ENCODE measurements around the gene TRPV5.
A peak's percentile ranks its signal among the peaks of the same experiment; 100 is the strongest.

The TRPV5 gene

DNA sequence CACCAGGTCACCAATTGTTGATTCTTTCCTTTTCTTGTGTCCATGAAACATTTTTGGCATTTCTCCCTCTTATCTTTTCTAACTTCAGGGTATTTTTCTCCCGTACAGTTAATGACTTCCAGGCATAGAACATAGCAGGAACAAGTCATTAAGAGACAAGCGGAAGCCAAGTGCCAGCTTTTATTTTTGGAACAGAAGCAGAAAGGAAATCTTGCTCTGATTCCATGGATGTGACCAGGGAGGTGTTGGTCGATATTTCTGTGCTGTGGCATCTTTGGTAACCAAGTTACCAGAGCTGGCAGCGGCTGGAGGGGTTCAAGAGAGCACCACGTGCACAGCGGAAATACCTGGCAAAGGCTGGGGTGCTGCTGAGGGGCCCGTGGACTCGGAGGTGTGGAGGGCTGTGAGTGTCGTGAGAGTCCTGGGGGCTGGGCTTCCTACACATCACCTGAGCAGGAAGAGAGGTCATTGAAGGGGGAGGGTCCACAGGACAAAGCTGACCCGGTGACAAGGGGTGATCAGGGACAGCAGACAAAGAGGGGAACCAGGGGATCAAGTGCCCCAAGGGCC, 7.5 kb upstream of the TRPV5 start:
- no peak for DNase-seq (ENCODE audit: low spot score)

DNA sequence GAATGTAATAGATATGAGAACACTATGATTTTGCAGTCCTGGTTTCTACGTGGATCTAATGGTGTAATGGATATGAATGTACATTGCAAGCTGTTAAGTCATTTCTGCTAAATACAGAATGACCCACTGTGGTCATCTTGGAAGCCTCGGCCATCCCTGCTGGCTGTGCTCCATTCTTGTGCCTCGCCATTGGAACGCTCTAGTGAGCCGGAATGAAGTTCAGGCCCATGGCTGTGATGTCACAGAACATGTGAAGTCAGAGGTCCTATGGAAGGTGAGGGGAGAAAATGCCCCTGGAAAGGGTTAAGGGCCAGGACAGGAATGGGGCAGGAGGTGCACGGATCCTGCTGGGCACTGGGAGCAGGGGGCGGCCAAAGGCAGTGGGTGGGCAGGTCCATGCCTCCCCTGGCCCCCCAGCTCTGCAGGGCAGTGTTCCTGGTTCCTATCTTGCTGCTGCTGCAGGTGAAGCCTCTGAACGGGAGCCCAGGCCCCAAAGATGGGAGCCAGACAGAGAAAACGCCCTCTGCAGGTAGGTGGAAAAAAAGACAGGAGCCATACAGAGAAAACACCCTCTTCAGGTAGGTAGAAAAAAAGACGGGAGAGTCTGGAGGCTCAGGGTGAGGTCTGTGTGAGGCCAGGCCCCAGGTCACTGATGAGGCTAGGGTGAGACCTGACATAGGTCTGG, 5.8 kb upstream of the TRPV5 start, which contains the start of gene LLCFC1:
Gene LLCFC1 (plus strand): TSS at position 259 of the 685 bp plus-strand sequence. CDS start 138 bp downstream, at position 397.
- no peak for DNase-seq (ENCODE audit: low spot score)

DNA sequence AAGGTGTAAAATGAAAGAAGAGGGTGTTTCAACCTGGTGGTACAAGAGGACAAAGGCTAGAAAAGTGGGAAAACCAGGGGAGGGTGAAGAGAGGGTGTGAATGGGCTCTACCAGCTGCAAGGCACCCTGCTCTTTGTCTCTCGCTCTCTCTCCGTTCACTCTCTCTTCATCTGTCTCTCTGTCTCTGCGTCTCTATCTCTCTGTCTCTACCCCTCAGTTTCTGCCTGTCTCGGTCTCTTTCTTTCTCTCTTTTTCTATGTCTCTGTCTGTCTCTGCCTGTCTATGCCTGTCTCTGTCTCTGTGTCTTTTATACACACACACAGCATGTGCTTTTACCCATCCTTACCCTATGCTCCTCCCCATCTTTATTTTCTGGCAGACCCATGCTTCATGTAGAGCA, 5.1 kb upstream of the TRPV5 start:
- no peak for DNase-seq (ENCODE audit: low spot score)

DNA sequence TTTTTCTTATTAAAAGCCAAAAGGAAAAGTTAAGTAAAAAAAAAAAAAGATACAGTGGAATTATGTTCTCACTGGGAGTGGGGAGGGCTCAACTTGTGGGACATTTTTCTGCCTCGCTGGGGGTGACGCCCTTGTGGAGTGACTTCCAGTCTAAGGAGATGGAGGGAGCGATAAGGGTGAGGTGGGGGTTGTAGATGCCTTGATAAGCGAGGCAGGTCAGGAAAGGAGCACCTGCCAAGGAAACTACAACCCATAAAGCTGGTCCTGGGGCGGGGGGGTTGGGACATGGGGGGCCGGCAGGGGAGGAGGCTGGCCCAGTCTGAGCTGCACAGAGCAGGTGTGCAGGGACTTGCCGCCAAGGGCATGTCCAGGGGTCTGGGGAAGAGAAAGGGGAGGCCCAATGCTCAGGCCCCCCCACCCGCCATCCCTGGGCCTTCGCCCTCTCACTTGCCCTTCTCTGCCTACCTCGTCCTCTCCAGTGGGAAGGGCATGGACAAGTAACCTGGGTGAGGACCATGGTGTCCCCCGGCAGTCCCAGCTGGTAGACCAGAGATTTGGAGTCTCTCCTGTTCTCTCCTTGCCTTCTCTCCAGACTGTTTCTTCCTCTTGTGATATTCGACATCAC, 2.5 kb upstream of the TRPV5 start:
- no peak for DNase-seq (ENCODE audit: low spot score)

- DNase-seq (ENCODE audit: low spot score) = no peak
Measured at GRCh38 chr7:142934056-142934455, 510 bp upstream of the TRPV5 start.

DNA sequence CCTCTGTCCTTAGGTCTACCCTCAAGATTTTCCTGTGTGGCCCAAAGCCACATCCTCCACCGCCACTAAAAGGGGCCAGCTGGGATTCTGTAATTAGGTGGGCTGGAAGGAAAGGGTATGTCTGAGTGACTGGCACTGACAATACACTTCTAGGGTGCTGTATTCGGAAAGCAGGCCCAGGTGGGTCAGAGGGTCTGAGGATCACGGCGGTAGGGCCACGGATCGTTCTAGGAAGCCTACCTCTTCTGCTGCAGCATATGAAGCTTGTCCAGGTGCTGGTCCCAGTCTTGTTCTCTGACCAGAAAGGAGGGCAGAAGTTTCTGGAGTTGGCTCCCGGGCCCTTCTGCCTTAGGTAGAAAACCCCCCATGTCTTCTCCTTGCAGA, 462 bp downstream of the TRPV5 start:
- no peak for DNase-seq (ENCODE audit: low spot score)

- DNase-seq (ENCODE audit: low spot score) = no peak
Measured at GRCh38 chr7:142932386-142933091, 1.0 kb downstream of the TRPV5 start.

DNA sequence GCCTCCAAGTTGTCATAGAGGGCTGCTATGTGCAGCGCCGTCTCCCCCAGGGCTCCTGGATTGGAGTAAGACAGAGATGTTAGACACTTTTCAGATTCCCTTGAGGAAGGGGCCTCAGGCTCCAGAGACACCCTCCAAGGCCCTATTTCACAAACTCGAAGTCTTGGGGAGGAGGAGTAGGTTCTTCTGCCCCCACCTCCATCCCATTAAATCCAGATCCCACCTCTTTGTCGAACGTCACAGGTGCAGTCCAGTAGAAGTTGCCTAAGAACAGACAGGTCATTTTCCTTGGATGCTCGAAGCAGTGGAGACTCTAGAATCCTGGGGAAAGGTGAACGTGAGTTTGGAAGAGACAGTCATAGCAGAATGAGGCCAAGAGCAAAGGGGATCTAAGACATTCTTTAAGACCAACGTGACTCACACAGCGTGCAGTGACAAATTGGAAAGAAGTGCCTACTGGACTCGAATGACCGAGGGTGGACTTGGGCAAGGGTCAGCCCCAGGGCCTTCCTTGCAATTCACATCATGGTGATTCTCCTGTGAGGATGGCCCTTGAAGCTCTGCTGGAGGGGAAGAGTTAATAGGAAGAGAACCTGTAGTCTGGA, 3.3 kb downstream of the TRPV5 start:
- DNase-seq (ENCODE audit: low spot score) = no peak

GRCh38 chr7:142927949-142928348, 5.6 kb downstream of the TRPV5 start:
- DNase-seq (ENCODE audit: low spot score) = no peak

DNA sequence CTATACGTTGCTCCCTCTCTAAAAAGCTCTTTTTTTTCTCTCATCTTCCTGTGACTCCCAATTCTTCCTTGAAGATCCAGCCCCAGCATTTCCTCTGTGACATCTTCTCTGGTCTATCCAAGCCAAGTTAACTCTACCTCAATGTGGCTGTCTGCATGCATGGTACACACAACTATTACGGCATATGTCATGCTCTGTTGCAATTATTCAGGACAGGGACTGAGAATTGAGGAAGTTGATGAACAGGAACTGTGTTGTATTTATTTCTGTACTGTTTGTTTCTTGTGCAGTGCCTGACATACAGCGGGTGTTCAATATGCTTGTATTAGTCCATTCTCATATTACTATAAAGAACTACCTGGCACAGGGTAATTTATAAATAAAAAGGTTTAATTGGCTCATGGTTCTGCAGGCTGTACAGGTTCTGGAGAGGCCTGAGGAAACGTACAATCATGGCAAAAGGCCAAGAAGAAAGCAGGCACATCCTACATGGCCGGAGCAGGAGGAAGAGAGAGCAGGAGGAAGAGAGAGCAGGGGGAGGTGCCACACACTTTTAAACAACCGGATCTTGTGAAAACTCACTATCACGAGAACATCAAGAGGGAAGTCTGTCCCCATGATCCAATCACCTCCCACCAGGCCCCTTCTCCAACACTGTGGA, 6.3 kb downstream of the TRPV5 start:
- no peak for DNase-seq (ENCODE audit: low spot score)

DNA sequence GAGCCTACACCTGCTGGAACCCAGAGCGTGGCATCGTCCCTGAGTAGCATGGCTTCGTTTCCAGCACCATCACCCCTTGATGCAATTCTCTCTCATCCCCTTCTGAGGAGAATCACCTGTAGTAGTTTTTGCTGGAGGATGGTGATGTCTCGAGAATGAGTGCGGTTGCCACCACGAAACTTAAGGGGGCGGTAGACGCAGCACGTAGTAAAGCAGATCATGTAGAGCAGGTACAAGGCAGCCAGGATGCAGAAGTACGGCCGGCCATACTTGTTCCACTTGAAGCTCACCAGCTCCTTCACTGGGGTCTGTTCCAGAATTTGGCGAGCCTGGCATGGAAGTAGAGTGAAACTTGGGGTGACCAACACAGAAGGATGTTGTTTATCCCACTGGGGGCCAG, 8.1 kb downstream of the TRPV5 start:
- DNase-seq (ENCODE audit: low spot score) = no peak

DNA sequence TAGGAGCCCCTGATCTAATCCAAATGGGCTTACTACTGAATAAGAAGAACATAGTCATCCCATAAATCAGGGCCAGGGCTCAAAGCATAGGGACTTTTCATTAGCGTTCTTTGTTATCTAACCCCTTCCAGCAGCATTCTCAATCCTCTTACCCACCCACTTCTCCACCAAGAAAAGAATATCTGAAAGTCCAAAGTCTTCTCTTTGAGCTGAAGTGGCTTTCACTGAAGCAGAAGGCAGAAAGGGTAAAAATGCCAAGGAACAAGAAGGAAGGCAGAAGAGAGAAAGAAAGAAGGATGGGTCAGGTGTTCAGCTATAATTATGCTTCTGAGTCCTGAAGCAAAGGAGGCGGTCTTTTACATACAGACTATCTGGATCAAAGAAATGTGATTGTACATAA, 10.2 kb downstream of the TRPV5 start:
- DNase-seq (ENCODE audit: low spot score) = no peak

DNA sequence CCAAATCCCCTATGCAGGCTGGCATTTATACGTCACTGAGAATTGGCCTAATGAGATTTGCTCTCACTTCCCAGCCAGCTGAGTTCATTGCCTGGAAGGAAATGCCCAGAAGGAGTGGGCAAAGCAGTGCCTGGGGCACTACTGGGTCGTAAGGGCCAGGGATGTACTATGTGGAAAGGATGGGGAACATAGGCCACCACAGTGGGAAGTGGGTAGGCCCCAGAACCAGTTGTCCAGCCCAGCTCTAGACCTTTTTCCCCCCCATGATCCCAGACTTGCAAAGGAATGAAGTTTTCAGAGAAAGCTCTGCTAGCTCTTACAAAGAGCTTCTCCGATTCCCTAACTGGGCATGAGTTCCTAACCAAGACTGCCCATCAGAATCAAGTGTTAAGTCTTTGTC, 13.9 kb downstream of the TRPV5 start:
- DNase-seq (ENCODE audit: low spot score) = no peak

- no peak for DNase-seq (ENCODE audit: low spot score)
Measured at GRCh38 chr7:142918901-142919300, 14.6 kb downstream of the TRPV5 start.

- DNase-seq (ENCODE audit: low spot score) = no peak
Measured at GRCh38 chr7:142917447-142917846, 16.1 kb downstream of the TRPV5 start.

DNA sequence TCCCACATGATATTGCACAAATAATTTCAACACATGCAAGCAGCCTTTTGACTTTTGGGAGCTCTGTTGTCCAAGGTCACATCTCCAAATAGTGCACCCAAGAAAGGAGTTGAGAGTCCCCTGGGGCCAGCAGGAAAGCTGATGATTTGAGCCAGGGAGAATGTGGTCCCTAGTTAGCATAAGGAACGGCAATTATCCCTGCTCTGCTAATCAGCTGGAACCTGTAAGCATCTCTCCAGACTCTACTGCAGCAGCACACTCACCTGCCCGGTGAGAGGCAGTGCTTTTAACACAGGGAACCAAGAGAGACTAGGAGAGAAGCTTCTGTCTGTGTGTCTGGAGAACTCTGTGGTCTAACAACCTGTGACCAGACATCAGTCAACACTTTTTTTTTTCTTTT, 17.0 kb downstream of the TRPV5 start:
- DNase-seq (ENCODE audit: low spot score) = no peak

GRCh38 chr7:142915315-142915714, 18.2 kb downstream of the TRPV5 start:
- no peak for DNase-seq (ENCODE audit: low spot score)

GRCh38 chr7:142914121-142914520, 19.4 kb downstream of the TRPV5 start:
- no peak for DNase-seq (ENCODE audit: low spot score)

GRCh38 chr7:142913566-142913965, 20.0 kb downstream of the TRPV5 start:
- no peak for DNase-seq (ENCODE audit: low spot score)

DNA sequence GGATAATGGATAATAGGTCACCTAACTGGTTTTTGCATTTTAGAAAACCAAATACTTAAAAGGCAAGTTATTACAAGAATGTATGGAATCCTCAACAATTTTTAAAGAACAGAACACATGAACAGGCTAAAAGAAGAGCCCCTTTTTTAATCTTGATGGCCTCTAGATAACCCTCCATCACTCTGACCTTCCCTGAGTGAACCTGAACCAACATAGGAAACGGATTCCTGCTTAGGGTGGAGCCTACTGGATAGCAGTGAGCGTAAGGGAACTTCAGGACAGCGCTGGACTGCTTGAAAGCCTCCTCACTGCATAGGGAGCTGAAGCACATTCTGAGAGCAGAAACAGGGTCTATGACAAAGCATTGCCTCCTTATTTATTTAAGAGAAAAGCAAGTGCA, 20.5 kb downstream of the TRPV5 start:
- DNase-seq (ENCODE audit: low spot score) = no peak

GRCh38 chr7:142910481-142910880, 23.1 kb downstream of the TRPV5 start:
- DNase-seq (ENCODE audit: low spot score) = no peak

DNA sequence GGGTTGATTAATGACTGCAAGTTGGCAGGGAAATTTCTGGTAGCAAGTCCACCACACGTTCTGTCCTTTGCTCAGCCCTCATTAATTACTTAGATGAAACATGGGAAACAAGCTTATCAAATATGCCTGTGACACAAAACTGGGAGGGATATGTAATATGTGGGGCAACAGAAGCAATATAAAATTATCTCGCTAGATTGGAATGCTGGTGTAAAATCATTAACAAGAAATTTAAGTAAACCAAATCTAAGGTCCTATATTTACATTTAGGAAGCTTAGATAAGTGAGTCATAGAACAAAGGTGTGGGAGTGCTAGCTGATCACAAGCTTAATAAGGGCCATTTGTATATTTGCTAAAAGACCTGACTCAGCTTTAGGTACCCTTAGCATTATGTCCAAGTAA, 23.5 kb downstream of the TRPV5 start:
- DNase-seq (ENCODE audit: low spot score) = peak; percentile 56

Data from LoVo (cell line).